ENCODE measurements around the gene SPSB3.

SPSB3 gene

GRCh38 chr16:1776991-1777374 is 5.4 kb downstream of the SPSB3 start:
- no peak for ATAC-seq
- TF ChIP-seq OSR1 (CRISPR knock-in tag; IDR thresholded peaks at IDR 0.05) = no peak
- TF ChIP-seq, protein P1, sequence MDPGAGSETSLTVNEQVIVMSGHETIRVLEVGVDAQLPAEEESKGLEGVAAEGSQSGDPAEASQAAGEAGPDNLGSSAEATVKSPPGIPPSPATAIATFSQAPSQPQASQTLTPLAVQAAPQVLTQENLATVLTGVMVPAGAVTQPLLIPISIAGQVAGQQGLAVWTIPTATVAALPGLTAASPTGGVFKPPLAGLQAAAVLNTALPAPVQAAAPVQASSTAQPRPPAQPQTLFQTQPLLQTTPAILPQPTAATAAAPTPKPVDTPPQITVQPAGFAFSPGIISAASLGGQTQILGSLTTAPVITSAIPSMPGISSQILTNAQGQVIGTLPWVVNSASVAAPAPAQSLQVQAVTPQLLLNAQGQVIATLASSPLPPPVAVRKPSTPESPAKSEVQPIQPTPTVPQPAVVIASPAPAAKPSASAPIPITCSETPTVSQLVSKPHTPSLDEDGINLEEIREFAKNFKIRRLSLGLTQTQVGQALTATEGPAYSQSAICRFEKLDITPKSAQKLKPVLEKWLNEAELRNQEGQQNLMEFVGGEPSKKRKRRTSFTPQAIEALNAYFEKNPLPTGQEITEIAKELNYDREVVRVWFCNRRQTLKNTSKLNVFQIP (CRISPR knock-in tag; IDR thresholded peaks at IDR 0.05; ENCODE audit: borderline replicate concordance, low read depth) = no peak
- no peak for TF ChIP-seq SNAI2 (CRISPR knock-in tag; IDR thresholded peaks at IDR 0.05)
- TF ChIP-seq ZFP30 (CRISPR knock-in tag; IDR thresholded peaks at IDR 0.05) = no peak
- TF ChIP-seq TCF4 (CRISPR knock-in tag; IDR thresholded peaks at IDR 0.05; ENCODE audit: borderline replicate concordance) = no peak
- TF ChIP-seq ESRRG (CRISPR knock-in tag; IDR thresholded peaks at IDR 0.05) = no peak
- TF ChIP-seq ZFP3 (CRISPR knock-in tag; IDR thresholded peaks at IDR 0.05) = no peak
- TF ChIP-seq, protein P2, sequence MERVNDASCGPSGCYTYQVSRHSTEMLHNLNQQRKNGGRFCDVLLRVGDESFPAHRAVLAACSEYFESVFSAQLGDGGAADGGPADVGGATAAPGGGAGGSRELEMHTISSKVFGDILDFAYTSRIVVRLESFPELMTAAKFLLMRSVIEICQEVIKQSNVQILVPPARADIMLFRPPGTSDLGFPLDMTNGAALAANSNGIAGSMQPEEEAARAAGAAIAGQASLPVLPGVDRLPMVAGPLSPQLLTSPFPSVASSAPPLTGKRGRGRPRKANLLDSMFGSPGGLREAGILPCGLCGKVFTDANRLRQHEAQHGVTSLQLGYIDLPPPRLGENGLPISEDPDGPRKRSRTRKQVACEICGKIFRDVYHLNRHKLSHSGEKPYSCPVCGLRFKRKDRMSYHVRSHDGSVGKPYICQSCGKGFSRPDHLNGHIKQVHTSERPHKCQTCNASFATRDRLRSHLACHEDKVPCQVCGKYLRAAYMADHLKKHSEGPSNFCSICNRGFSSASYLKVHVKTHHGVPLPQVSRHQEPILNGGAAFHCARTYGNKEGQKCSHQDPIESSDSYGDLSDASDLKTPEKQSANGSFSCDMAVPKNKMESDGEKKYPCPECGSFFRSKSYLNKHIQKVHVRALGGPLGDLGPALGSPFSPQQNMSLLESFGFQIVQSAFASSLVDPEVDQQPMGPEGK (CRISPR knock-in tag; IDR thresholded peaks at IDR 0.05; ENCODE audit: borderline replicate concordance) = no peak
- no peak for TF ChIP-seq CREB5 (CRISPR knock-in tag; IDR thresholded peaks at IDR 0.05; ENCODE audit: low read depth)
- TF ChIP-seq ARNTL (CRISPR knock-in tag; IDR thresholded peaks at IDR 0.05; ENCODE audit: borderline replicate concordance, low read depth) = no peak
- no peak for TF ChIP-seq TSHZ2 (CRISPR knock-in tag; IDR thresholded peaks at IDR 0.05)
- TF ChIP-seq ZC3H10 (CRISPR knock-in tag; IDR thresholded peaks at IDR 0.05) = no peak
- TF ChIP-seq RARB (CRISPR knock-in tag; IDR thresholded peaks at IDR 0.05) = no peak
- no peak for TF ChIP-seq ZNF70 (CRISPR knock-in tag; IDR thresholded peaks at IDR 0.05)
- TF ChIP-seq ZNF8 (CRISPR knock-in tag; IDR thresholded peaks at IDR 0.05) = no peak
- no peak for TF ChIP-seq CSDC2 (CRISPR knock-in tag; IDR thresholded peaks at IDR 0.05)
- no peak for TF ChIP-seq ZNF565 (CRISPR knock-in tag; conservative IDR thresholded peaks at IDR 0.05; ENCODE audit: low read depth)

DNA sequence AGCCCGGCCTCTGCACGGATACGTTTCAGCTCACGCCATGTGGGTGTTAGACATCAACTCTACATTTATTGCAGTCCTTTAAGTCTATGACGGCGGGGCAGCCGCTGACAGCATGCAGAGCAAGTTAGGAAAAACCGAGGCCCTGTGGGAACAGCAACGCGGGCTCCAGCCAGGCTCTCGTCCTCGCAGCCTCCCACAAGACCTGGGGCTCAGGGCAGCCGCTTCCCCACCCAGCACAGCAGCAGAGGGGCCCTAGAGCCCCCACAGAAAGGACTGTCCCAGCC is 5.8 kb downstream of the SPSB3 start:
- ATAC-seq = no peak
- TF ChIP-seq PPARA (CRISPR knock-in tag; IDR thresholded peaks at IDR 0.05; ENCODE audit: borderline replicate concordance) (no peak), OSR1 (CRISPR knock-in tag; IDR thresholded peaks at IDR 0.05) (no peak), CSRNP3 (CRISPR knock-in tag; IDR thresholded peaks at IDR 0.05) (no peak), ESRRG (CRISPR knock-in tag; IDR thresholded peaks at IDR 0.05) (no peak), GLIS3 (CRISPR knock-in tag; IDR thresholded peaks at IDR 0.05) (no peak), TOX (CRISPR knock-in tag; IDR thresholded peaks at IDR 0.05; ENCODE audit: borderline replicate concordance) (no peak), ZC3H10 (CRISPR knock-in tag; IDR thresholded peaks at IDR 0.05) (no peak), ZFP3 (CRISPR knock-in tag; IDR thresholded peaks at IDR 0.05) (no peak), ZFP30 (CRISPR knock-in tag; IDR thresholded peaks at IDR 0.05) (no peak)
- TF ChIP-seq, protein P1 (CRISPR knock-in tag; IDR thresholded peaks at IDR 0.05; ENCODE audit: borderline replicate concordance, low read depth) = no peak

Measured in SK-N-SH treated with all-trans-retinoic acid at 6 μM for 48 hours (cell line).